ENCODE measurements around the gene ABHD16A. TPM values are rescaled to one million over a fixed set of nuclear protein-coding genes. Genes with fewer than 3 reads are reported as not detected.

Gene ABHD16A
- total RNA-seq, 1 donor from 2014 or later, result 24.0 TPM

GRCh38 chr6:31655349-31656237, 47.5 kb downstream of the ABHD16A start, which contains the start of gene APOM:
APOM (plus strand) TSS chr6:31655894; CDS start chr6:31655967, 73 bp downstream.

Other genes starting within 250 kb of the ABHD16A start
- gene MICB, start 205.2 kb downstream of the ABHD16A start, total RNA-seq, result 8.7 and 16.8 TPM in 2 replicates
- gene MCCD1, start 174.4 kb downstream of the ABHD16A start, total RNA-seq, result not detected in 2 replicates
- 438 and 525 TPM in 2 replicates for gene DDX39B, start 161.3 kb downstream of the ABHD16A start, total RNA-seq
- 0.11 and 0.16 TPM in 2 replicates for gene ATP6V1G2, start 156.7 kb downstream of the ABHD16A start, total RNA-seq
- gene NFKBIL1, start 155.7 kb downstream of the ABHD16A start, total RNA-seq, result 12.2 and 29.0 TPM in 2 replicates
- not detected in 2 replicates for gene LTA, start 131.0 kb downstream of the ABHD16A start, total RNA-seq
- 3.3 and 4.5 TPM in 2 replicates for gene TNF, start 127.8 kb downstream of the ABHD16A start, total RNA-seq
- gene LTB, start 120.9 kb downstream of the ABHD16A start, total RNA-seq, result 0.49 and 1.5 TPM in 2 replicates
- gene LST1, start 117.0 kb downstream of the ABHD16A start, total RNA-seq, result not detected in 2 replicates
- gene NCR3, start 110.3 kb downstream of the ABHD16A start, total RNA-seq, result not detected in 2 replicates
- gene AIF1, start 88.1 kb downstream of the ABHD16A start, total RNA-seq, result not detected in 2 replicates
- 88.0 and 92.7 TPM in 2 replicates for gene PRRC2A, start 82.6 kb downstream of the ABHD16A start, total RNA-seq
- 195 and 196 TPM in 2 replicates for gene BAG6, start 50.7 kb downstream of the ABHD16A start, total RNA-seq
- gene APOM, start 47.4 kb downstream of the ABHD16A start, total RNA-seq, result 1.2 and 2.3 TPM in 2 replicates
- gene C6orf47, start 42.5 kb downstream of the ABHD16A start, total RNA-seq, result 16.0 and 20.2 TPM in 2 replicates
- 13.1 and 16.0 TPM in 2 replicates for gene GPANK1, start 38.3 kb downstream of the ABHD16A start, total RNA-seq
- 251 and 316 TPM in 2 replicates for gene CSNK2B, start 37.2 kb downstream of the ABHD16A start, total RNA-seq
- gene LY6G5B, start 33.3 kb downstream of the ABHD16A start, total RNA-seq, result 1.9 and 2.3 TPM in 2 replicates
- 0.70 and 0.76 TPM in 2 replicates for gene LY6G5C, start 22.3 kb downstream of the ABHD16A start, total RNA-seq
- gene LY6G6F, start 3.5 kb upstream of the ABHD16A start, total RNA-seq, result not detected in 2 replicates
- not detected in 2 replicates for gene LY6G6D, start 12.0 kb upstream of the ABHD16A start, total RNA-seq
- 0.15 TPM in 1 of 2 replicates, not detected in the other for gene LY6G6C, start 18.4 kb upstream of the ABHD16A start, total RNA-seq
- not detected in 2 replicates for gene MPIG6B, start 20.0 kb upstream of the ABHD16A start, total RNA-seq
- 9.5 and 16.1 TPM in 2 replicates for gene DDAH2, start 26.0 kb upstream of the ABHD16A start, total RNA-seq
- gene CLIC1, start 33.2 kb upstream of the ABHD16A start, total RNA-seq, result 805 and 887 TPM in 2 replicates
- gene MSH5, start 36.7 kb upstream of the ABHD16A start, total RNA-seq, result 6.2 and 7.4 TPM in 2 replicates
- gene SAPCD1, start 59.3 kb upstream of the ABHD16A start, total RNA-seq, result 0.70 and 1.5 TPM in 2 replicates
- 0.19 and 0.86 TPM in 2 replicates for gene VWA7, start 74.0 kb upstream of the ABHD16A start, total RNA-seq
- 84.7 and 118 TPM in 2 replicates for gene VARS1, start 92.4 kb upstream of the ABHD16A start, total RNA-seq
- 95.7 and 134 TPM in 2 replicates for gene LSM2, start 103.6 kb upstream of the ABHD16A start, total RNA-seq
- 0.53 and 0.62 TPM in 2 replicates for gene HSPA1L, start 112.0 kb upstream of the ABHD16A start, total RNA-seq
- 37.6 and 59.1 TPM in 2 replicates for gene HSPA1A, start 112.2 kb upstream of the ABHD16A start, total RNA-seq
- gene HSPA1B, start 124.4 kb upstream of the ABHD16A start, total RNA-seq, result 76.1 and 133 TPM in 2 replicates
- 33.3 and 33.7 TPM in 2 replicates for gene NEU1, start 159.5 kb upstream of the ABHD16A start, total RNA-seq
- gene SLC44A4, start 175.7 kb upstream of the ABHD16A start, total RNA-seq, result 0.04 TPM in 1 of 2 replicates, not detected in the other
- 22.2 and 24.5 TPM in 2 replicates for gene EHMT2, start 194.4 kb upstream of the ABHD16A start, total RNA-seq
- gene ZBTB12, start 198.8 kb upstream of the ABHD16A start, total RNA-seq, result 0.30 and 0.39 TPM in 2 replicates
- gene C2, start 224.4 kb upstream of the ABHD16A start, total RNA-seq, result not detected in 2 replicates
- gene CFB, start 242.8 kb upstream of the ABHD16A start, total RNA-seq, result 1.2 and 3.4 TPM in 2 replicates

Measured in hair follicular keratinocyte (primary cell).